ENCODE measurements around the gene MTA1.

GRCh38 chr14:105499256-105500035 lies 79.8 kb downstream of the MTA1 start:
- TF ChIP-seq RAD21 (conservative IDR thresholded peaks at IDR 0.05 in 1 of 2, IDR thresholded peaks at IDR 0.05 in 1 of 2) = no peak
- no peak for TF ChIP-seq CTCF (IDR thresholded peaks at IDR 0.05)
- no peak for TF ChIP-seq POLR2A (IDR thresholded peaks at IDR 0.05; ENCODE audit: low read length)
- TF ChIP-seq POLR2AphosphoS2 (conservative IDR thresholded peaks at IDR 0.05; ENCODE audit: low read length) = no peak; the same call in 1 of the 2 replicates
- TF ChIP-seq ZNF302 (CRISPR knock-in tag; IDR thresholded peaks at IDR 0.05) = no peak
- TF ChIP-seq EP300 (IDR thresholded peaks at IDR 0.05) = no peak
- no peak for TF ChIP-seq CEBPB (IDR thresholded peaks at IDR 0.05)
- no peak for TF ChIP-seq PBX3 (IDR thresholded peaks at IDR 0.05)
- no peak for TF ChIP-seq JUNB (IDR thresholded peaks at IDR 0.05)
- no peak for TF ChIP-seq CHD4 (IDR thresholded peaks at IDR 0.05; ENCODE audit: borderline replicate concordance)
- TF ChIP-seq NFE2L2 (conservative IDR thresholded peaks at IDR 0.05; ENCODE audit: low read length) = no peak
- TF ChIP-seq USF2 (IDR thresholded peaks at IDR 0.05) = no peak
